IPS-15b (cell line): Measurements from ENCODE around the gene DNAH17.

ENCODE experiments used
- H3K27me3 ChIP-seq: one replicate; pipeline ENCODE4 v1.6.1; 2013; ENCODE audit warnings: low read length; ENCODE audit not compliant: control insufficient read depth, insufficient read depth
- H3K36me3 ChIP-seq: one replicate; pipeline ENCODE4 v1.6.1; 2013; ENCODE audit warnings: low read length; ENCODE audit not compliant: control insufficient read depth, insufficient read depth
- H3K4me1 ChIP-seq: one replicate; pipeline ENCODE4 v1.6.1; 2013; ENCODE audit warnings: mild to moderate bottlenecking, low read length; ENCODE audit not compliant: control insufficient read depth, insufficient read depth
- H3K4me3 ChIP-seq: one replicate; pipeline ENCODE4 v1.5.1; 2013; ENCODE audit warnings: low read depth, low read length
- H3K9ac ChIP-seq: one replicate; pipeline ENCODE4 v1.6.1; 2013; ENCODE audit warnings: low read depth, mild to moderate bottlenecking, low read length
- H3K9me3 ChIP-seq: one replicate; pipeline ENCODE4 v1.6.1; 2013; ENCODE audit warnings: mild to moderate bottlenecking, low read length; ENCODE audit not compliant: control insufficient read depth, insufficient read depth

DNAH17 gene

DNA sequence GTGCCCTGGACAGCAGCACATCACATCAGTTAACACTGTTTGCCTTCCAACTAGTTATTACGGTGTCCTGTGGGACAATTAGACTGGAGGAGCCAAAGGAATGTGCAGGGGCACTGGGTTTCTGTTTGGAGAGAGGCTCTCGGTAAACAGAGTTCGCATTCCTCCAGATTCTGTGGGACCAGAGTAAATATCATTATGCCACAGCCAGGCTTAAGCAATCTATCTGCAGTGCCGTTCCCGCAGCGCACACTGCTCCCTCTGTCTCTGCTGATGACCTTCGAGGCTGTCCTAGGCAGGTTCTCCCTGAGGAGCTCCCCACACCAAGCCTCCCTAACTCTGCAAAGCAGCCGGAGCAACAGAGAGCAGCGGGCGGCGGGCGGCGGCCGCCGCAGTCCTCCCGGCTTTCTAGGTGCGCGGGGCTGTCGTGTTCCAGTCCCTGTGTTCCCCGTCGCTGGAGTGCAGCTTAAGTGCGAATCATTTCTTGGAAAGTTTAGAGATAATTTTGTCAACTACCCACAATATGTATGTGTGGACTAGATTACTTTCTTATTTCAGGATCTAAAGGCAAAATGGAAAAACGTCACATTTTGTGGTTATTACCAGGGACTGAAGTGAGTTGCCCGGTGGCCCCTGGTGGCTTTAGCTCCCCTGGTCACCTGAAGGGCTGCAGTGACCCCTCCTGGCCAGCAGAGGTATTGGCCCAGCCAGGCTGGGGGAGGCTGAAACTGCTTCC is 155.5 kb downstream of the DNAH17 start:
- Histone ChIP-seq H3K4me3 (no peak overlapping the region), H3K4me1 (no peaks in the 10 kb centered on the region), H3K27me3 (no peaks in the 10 kb centered on the region), H3K9me3 (no peaks in the 10 kb centered on the region), H3K36me3 (peaks cover 53% of the 10 kb centered on the region), H3K9ac (no peak overlapping the region)

DNA sequence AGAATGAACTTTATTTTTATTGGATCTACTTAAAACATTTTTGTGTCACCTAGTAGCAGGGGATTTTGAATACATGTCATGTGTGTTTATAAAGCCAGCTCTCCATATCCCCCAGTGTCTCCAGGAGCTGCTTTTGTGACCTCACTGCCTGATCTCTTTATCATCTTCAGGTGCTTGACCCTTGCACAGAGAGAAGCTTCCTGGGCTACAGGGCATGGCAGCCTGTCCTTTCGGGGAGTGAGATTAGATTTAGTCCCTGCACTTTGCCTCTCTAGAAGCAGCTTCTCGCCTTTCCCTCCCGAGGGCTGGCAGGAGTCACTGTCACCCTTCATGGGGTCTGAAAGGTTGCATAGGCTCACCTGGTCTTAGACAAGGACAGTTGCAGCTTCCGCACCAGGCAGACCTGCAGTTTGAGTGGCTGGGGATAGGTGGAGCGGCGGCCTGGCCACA is 156.1 kb downstream of the DNAH17 start:
- H3K36me3 ChIP-seq: peaks cover 55% of the 10 kb centered on the region
- no peaks in the 10 kb centered on the region for H3K4me1 ChIP-seq
- H3K27me3 ChIP-seq: no peaks in the 10 kb centered on the region
- no peak overlapping the region for H3K4me3 ChIP-seq
- H3K9ac ChIP-seq: no peak overlapping the region
- H3K9me3 ChIP-seq: no peaks in the 10 kb centered on the region

DNA sequence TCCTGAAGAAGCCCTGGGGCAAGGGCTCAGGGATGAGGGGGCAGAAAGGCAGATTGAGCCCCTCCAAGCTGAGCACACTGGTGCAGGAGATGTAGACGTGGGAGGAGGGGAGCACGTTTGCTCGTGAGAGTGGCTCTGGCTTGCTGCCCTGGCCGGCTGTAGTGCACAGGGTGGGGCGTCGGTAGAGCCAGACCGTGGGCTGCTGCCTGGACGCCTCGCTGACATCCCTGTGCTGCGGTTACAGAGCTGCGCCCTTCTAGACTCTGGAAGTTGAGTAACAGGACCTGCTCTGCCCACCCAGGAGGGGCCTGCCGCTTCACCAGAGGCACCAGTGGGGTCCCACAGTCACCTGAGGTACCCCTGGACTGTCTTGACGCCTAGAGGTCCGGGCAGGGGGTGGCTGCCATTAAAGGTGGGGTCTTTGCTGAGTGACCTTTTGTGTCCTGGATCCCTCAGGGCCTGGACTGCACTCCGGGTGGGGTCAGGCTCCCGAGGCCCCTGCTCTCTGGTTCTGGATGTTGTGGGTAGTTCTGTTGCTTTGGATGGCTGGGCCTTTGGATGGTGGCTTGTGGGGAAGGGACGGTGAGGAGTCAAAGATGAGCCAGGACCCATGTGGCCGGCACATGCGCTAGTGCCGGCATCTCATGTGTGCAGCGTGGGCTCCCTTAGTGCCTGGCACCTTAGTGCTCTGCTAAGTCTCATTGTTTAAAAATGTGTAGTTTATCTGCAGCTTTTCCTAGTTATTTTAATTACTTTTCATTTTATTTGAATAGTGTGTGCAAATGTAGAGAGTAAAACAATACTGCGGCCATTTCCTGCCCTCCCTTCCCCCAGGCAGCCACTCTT is 157.0 kb downstream of the DNAH17 start:
- H3K4me3 ChIP-seq: no peak overlapping the region
- H3K27me3 ChIP-seq: no peaks in the 10 kb centered on the region
- no peaks in the 10 kb centered on the region for H3K4me1 ChIP-seq
- H3K9ac ChIP-seq: no peak overlapping the region
- H3K36me3 ChIP-seq: peaks cover 55% of the 10 kb centered on the region
- no peaks in the 10 kb centered on the region for H3K9me3 ChIP-seq

DNA sequence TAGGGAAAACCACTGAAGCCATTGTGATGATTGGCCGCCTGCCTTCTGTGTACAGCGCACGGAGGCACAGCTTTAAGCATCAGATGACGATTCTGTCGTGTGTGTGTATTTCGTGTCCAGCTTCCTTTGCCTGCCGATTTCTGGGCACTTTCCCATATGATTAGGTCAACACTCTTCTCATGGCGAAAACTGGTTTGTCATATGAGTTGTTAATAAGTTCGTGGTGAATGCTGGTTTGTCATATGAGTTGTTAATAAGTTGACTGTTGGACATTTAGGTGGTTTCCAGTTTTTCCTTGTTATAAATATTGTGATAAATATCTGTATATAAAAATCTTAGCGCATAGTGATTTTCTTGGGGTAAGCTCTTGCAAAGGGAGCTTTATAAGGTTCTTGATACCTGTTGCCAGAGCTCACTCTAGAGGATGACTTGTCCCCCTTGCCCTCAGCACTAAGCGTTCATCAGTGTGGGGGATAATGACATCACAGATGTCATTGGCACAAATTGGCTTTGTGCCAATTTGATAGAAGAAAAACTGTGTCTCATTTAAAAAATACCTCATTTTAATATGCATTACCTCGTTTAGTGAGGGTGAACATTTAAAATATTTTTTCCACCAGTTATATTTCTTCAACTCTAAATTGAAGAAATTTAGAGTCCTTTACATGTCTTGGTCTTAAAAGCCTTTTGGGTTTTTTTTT is 158.7 kb downstream of the DNAH17 start:
- Histone ChIP-seq H3K4me1 (no peaks in the 10 kb centered on the region), H3K4me3 (no peak overlapping the region), H3K9me3 (no peaks in the 10 kb centered on the region), H3K9ac (no peak overlapping the region), H3K27me3 (no peaks in the 10 kb centered on the region), H3K36me3 (peaks cover 50% of the 10 kb centered on the region)

DNA sequence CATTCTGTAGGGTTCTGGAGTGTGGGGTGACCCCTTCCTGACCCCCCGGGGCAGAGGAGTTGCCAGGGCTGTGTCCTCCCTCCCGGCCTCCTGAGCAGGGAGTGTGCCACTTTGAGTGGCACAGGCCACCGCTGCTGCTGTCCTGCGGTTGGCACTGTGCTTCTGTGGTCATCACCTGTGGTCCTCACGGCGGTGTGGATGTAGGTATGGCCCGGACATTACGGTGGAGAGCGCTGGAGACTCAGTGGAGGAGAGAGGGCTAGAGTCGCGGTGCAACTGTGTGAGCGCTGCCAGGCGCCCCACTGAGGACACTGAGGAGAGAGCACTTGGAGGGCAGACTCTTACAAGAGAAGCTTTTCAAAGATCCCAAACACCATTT is 159.7 kb downstream of the DNAH17 start:
- Histone ChIP-seq H3K4me1 (no peaks in the 10 kb centered on the region), H3K27me3 (no peaks in the 10 kb centered on the region), H3K9me3 (no peaks in the 10 kb centered on the region), H3K36me3 (peaks cover 47% of the 10 kb centered on the region), H3K4me3 (no peak overlapping the region), H3K9ac (no peak overlapping the region)

DNA sequence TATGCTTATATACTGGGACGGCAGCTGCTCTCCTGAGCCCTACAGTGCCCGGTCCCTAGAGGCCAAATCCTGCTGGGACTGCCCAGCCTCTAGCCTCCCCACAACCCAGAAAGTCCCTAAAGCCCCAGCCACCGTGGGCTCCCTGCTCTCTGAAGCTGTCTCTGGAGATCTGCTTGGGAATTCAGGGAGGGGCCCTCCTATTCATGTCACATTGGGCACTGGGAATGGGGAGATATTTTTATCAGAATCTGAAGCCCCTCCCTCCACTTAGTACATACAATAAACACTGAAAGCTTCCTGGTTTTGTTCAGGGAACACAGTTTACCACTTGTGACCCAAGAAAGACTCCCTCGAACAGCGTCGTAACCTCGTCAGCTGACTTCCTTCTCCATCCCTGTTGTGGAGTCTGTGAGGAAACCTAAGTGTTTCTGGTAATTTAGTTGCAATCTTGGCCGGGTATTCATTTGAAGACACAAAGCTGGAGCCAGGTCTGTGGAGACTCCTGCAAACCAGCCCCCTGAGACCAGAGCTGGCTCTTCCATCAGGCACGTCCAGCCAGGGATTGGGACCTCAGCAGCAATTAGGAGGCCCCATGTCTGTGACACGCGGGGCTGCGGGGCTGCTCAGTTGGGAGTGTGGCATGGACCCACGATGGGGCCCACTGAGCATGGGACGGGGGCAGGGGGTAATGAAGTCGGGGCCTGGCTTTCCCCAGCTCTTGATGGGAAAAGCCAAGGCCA is 160.2 kb downstream of the DNAH17 start:
- peaks cover 44% of the 10 kb centered on the region for H3K36me3 ChIP-seq

DNA sequence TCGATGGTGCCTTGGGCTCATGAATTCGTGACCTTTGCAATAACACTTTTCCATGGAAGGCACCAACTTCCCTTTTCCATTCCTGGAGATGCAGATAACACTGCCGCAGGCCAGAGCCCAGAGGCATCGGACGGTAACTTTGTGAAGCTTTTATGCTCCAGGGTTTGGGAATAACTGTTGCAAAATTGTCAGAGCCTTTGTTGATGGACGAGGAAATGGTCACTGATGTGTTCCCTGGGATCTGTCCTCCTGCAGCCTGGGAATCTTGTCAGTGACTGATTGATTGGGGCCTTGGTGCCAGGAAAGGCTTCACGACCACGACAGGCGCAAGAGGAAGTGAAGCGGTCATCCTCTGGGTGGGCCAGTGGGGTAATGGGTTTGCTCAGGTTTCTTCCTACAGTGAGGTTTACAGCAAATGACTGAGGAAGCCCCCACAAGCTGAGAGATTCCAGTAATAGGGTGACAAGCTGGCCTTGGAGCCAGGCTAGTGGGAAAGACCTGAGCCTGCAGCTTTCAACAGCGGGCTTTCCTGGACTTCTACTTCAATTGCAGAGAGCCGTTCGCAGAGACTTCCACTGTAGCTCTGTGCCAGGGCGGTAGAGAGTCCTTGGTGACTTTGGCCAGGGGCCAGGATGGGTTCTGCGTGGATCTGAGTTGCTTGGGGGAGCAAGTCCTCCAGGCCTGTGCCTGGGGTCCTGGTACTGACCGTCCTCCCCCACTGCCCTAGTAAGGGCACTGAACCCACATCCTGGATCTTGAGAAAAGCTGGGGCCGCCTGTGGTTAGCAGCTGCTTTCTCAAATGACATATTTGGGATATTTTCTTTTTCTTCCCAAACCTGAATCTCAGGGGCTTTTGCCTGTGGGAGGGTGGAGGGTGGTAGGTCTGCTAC is 161.1 kb downstream of the DNAH17 start:
- Histone ChIP-seq H3K9ac (no peak overlapping the region), H3K4me3 (no peak overlapping the region), H3K27me3 (no peaks in the 10 kb centered on the region), H3K4me1 (no peaks in the 10 kb centered on the region), H3K9me3 (no peaks in the 10 kb centered on the region), H3K36me3 (peaks cover 49% of the 10 kb centered on the region)

More for the DNA sequence above, 160.2 kb downstream of the DNAH17 start:
- H3K9ac ChIP-seq: no peak overlapping the region
- no peaks in the 10 kb centered on the region for H3K9me3 ChIP-seq
- no peaks in the 10 kb centered on the region for H3K27me3 ChIP-seq
- H3K4me1 ChIP-seq: no peaks in the 10 kb centered on the region
- no peak overlapping the region for H3K4me3 ChIP-seq

DNA sequence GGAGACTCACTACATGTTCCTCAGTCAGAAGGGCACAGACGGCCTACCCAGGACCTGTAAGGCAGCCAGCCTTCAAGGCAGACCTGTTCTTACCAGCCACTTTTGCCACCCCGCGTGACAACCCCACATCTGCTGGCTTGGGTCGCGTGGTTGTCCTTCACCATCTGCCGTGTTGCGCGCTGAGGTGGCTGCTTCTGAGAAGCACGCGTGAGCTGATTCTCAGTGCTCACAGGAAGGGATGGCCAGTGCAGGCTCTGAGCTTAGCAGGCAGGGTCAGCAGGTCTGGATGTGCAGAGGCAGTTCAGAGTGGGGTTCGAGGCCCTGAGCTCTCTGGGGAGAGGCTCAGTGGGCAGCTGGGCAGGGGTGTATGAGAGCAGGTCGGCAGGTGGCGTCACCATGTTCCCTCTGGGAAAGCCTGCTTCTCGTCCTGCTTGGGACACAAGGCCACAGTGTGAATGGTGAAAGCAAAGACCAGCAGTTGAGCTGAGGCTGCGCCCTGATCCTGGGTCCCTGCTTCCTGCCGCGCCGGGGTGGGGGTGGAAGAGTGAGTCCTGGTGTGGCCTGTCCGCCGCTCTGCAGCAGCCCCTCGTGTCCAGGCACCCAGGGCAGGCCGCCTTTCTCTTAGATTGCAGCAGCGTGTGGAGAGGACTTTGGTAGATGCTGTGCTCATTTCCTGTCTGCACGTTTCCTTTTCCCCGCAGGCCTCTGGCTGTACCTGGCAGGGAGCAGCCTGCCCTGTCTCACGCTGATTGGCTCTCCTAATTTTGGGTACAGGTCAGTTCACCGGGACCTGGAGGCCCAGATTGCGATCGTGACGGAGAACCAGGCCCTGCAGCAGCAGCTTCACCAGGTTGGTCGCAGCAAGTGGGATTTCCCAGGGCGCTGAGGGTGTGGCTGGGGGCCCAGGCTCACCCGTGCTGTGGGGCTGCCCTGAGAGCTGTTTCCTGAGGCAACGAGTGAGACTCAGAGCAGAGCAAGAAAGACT is 162.7 kb downstream of the DNAH17 start:
- no peak overlapping the region for H3K4me3 ChIP-seq
- H3K36me3 ChIP-seq: peaks cover 38% of the 10 kb centered on the region
- no peaks in the 10 kb centered on the region for H3K27me3 ChIP-seq
- H3K4me1 ChIP-seq: no peaks in the 10 kb centered on the region
- no peaks in the 10 kb centered on the region for H3K9me3 ChIP-seq
- H3K9ac ChIP-seq: no peak overlapping the region

DNA sequence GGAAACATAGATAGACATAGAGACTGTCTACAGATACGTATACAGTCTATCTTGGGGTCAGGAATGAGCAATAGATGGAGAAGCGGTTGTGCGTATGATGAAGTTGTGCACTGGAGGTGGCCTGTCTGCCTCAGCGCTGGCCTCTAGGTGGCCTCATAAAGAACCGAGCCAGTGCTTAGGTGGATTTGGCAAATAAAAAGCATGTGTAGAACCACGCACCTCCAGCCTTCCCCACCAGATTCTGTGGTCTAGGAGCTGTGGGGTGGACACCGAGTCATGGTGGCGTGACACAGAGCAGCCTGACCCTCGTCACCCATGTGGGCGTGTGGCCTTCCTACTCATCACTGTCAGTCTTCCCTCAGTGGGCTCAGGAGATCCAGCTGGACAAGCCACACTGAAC is 164.8 kb downstream of the DNAH17 start:
- peaks cover 37% of the 10 kb centered on the region for H3K36me3 ChIP-seq

More for the DNA sequence above, 164.8 kb downstream of the DNAH17 start:
- H3K9me3 ChIP-seq: no peaks in the 10 kb centered on the region
- no peaks in the 10 kb centered on the region for H3K27me3 ChIP-seq
- H3K9ac ChIP-seq: no peak overlapping the region
- H3K4me3 ChIP-seq: no peak overlapping the region
- H3K4me1 ChIP-seq: peaks cover 2% of the 10 kb centered on the region
